ENCODE data around the gene BMP7. TPM values are rescaled to one million over a fixed set of nuclear protein-coding genes. Genes with fewer than 3 reads are reported as not detected.

The BMP7 gene
- total and polyA plus RNA-seq, 2 donors (not counting 3 experiments of a cell fraction or from before 2014, with no cell fraction given), result not detected

DNA sequence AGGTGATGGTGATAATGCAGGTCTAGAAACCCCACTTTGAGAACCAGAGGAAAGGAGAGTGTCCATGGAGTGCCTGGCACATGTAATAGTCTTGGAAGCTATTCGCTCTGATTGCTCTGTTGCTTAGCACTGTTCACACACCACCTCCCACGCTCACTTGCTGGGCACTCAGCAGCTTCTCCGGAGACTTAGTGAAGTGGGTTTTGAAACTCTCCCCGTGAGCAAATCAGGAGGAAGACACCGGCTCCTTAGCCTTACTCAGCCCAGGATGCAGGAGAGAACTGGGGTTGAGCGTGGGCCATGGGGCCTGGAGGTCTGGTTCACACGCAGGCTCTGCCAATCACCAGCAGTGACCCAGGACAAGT is 22.2 kb downstream of the BMP7 start:
- CTCF ChIA-PET, result no interaction called here
- no peak for FAIRE-seq
- dilution Hi-C loops (cut with MboI; ENCODE audit: extremely low pct_ligation_motif_present, low sequenced_read_pairs), result no loop called here

More for the DNA sequence above, 22.2 kb downstream of the BMP7 start:
- Histone ChIP-seq H3K4me1 (ENCODE audit: control insufficient read depth, extremely low read depth, insufficient read depth, low read length) (no peaks in the 10 kb centered on the region), H4K20me1 (replicated peaks; ENCODE audit: control insufficient read depth, extremely low read depth, insufficient read depth, low read length) (no peaks in the 10 kb centered on the region), H2AFZ (ENCODE audit: low read depth, low read length) (no peak overlapping the region), H3K79me2 (ENCODE audit: control insufficient read depth, insufficient read depth, low read length) (no peaks in the 10 kb centered on the region), H3K9ac (replicated peaks; ENCODE audit: extremely low read depth, insufficient read depth, low read length) (no peak overlapping the region), H3K4me2 (ENCODE audit: insufficient read depth, low read length) (no peak overlapping the region), H3K4me3 (replicated peaks in 1 of 3; ENCODE audit: insufficient read depth in 1 of 3, low read depth in 1 of 3, low read length in 3 of 3) (no peak overlapping the region), H3K9me1 (replicated peaks; ENCODE audit: control insufficient read depth, extremely low read depth, insufficient read depth, low read length) (no peaks in the 10 kb centered on the region), H3K27me3 (ENCODE audit: control insufficient read depth in 2 of 2, insufficient read depth in 2 of 2, low read length in 2 of 2) (no peaks in the 10 kb centered on the region), H3K9me3 (replicated peaks; ENCODE audit: control insufficient read depth, insufficient read depth, low read length) (no peaks in the 10 kb centered on the region), H3K27ac (ENCODE audit: insufficient read depth, low read depth, low read length) (no peak overlapping the region), H3K36me3 (ENCODE audit: control insufficient read depth in 2 of 2, extremely low read depth in 1 of 2, insufficient read depth in 2 of 2, low read length in 2 of 2) (no peaks in the 10 kb centered on the region)
- POLR2A ChIA-PET, result no interaction called here
- no peak for DNase-seq (ENCODE audit: low read depth, low spot score)
- intact Hi-C loops (cut with micrococcal nuclease), result no loop called here
- BruUV-seq (replicated peaks), result no TSS peak
- no peak for TF ChIP-seq MYC (IDR thresholded peaks at IDR 0.05; ENCODE audit: low read depth, low read length)
- TF ChIP-seq POLR2A (IDR thresholded peaks at IDR 0.05; ENCODE audit: low read depth, low read length), result no peak
- TF ChIP-seq GATA2 (IDR thresholded peaks at IDR 0.05; ENCODE audit: insufficient read depth, insufficient read length, low read depth, low read length), result no peak
- TF ChIP-seq, protein P1, sequence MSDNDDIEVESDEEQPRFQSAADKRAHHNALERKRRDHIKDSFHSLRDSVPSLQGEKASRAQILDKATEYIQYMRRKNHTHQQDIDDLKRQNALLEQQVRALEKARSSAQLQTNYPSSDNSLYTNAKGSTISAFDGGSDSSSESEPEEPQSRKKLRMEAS (IDR thresholded peaks at IDR 0.05; ENCODE audit: insufficient read depth, insufficient read length), result no peak
- TF ChIP-seq, protein P2, sequence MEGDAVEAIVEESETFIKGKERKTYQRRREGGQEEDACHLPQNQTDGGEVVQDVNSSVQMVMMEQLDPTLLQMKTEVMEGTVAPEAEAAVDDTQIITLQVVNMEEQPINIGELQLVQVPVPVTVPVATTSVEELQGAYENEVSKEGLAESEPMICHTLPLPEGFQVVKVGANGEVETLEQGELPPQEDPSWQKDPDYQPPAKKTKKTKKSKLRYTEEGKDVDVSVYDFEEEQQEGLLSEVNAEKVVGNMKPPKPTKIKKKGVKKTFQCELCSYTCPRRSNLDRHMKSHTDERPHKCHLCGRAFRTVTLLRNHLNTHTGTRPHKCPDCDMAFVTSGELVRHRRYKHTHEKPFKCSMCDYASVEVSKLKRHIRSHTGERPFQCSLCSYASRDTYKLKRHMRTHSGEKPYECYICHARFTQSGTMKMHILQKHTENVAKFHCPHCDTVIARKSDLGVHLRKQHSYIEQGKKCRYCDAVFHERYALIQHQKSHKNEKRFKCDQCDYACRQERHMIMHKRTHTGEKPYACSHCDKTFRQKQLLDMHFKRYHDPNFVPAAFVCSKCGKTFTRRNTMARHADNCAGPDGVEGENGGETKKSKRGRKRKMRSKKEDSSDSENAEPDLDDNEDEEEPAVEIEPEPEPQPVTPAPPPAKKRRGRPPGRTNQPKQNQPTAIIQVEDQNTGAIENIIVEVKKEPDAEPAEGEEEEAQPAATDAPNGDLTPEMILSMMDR (IDR thresholded peaks at IDR 0.05; ENCODE audit: extremely low read depth in 1 of 2, insufficient read depth in 1 of 2, low read depth in 1 of 2, low read length in 2 of 2), result no peak
- no peak for TF ChIP-seq FOS (IDR thresholded peaks at IDR 0.05; ENCODE audit: borderline replicate concordance, insufficient read depth, low read length)
- no peak for TF ChIP-seq POLR2AphosphoS5 (IDR thresholded peaks at IDR 0.05; ENCODE audit: insufficient read depth, low read depth, low read length)
- no peak for TF ChIP-seq EZH2 (IDR thresholded peaks at IDR 0.05; ENCODE audit: borderline replicate concordance, low read depth, low read length, severe bottlenecking)
- TF ChIP-seq JUN (IDR thresholded peaks at IDR 0.05; ENCODE audit: borderline replicate concordance, insufficient read depth, insufficient read length, low read depth), result no peak

Data from endothelial cell of umbilical vein (primary cell).